G401 (cell line): ENCODE data around the gene SLC2A6. TPM values are rescaled to one million over a fixed set of nuclear protein-coding genes. Genes with fewer than 3 reads are reported as not detected.

Experiments used
- DNase-seq: peaks from one replicate; pipeline ENCODE4 v3.0.0-alpha.2; 2015; ENCODE audit warnings: low spot score
- in situ Hi-C: cut with HindIII; loops from 2 replicates; pipeline ENCODE4 v1.10.0; 2016; ENCODE audit warnings: low sequenced_read_pairs, mixed read lengths
- total RNA-seq: library from RNA; depleted of rRNA; stranded (reverse); fragments of >200 nt; shearing (Covaris generic); gene quantifications from 2 replicates; pipeline ENCODE4 v1.2.3, GENCODE V29; 2014; rRNA removed

SLC2A6 gene
- total RNA-seq, 1 experiment from 2014 or later, result 5.5 TPM

- DNase-seq, result no peak
- in situ Hi-C loops, result no loop called here
These were observed 54.7 kb downstream of the SLC2A6 start for GRCh38 chr9:133424187-133424586.

DNA sequence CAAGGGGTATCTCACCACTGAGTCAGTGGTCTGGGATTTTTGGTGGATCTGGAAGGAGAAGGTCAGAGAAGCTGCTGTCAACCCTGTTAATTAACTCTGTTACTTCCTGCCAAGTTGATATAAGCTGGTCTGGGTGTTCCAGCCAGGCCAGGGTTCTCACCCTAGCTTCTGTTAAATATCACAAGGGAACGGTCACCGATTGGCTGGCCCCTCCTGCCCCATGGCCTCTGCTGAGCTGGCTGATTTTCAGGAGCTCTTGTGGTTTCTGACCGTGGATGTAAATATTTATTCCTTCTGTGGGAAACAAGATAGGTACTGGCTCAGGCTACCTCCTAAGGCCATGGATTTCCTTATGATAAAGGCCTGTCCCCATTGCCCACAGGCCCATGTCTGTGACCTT, 55.7 kb downstream of the SLC2A6 start:
- in situ Hi-C loops, result no loop called here
- no peak for DNase-seq

- in situ Hi-C loops, result no loop called here
- DNase-seq, result peak; percentile 30
These were observed 57.0 kb downstream of the SLC2A6 start, which contains the start of gene ADAMTS13 for GRCh38 chr9:133421615-133422542. Gene ADAMTS13 (plus strand): TSS chr9:133422367. CDS start chr9:133422444, 77 bp downstream.

Other genes with a start within 250 kb of the SLC2A6 start
- gene ABO, start 203.9 kb downstream of the SLC2A6 start, total RNA-seq, result not detected in 2 replicates
- 23.3 and 40.6 TPM in 2 replicates for gene SURF6, start 142.9 kb downstream of the SLC2A6 start, total RNA-seq
- 27.4 and 28.2 TPM in 2 replicates for gene MED22, start 131.0 kb downstream of the SLC2A6 start, total RNA-seq
- gene RPL7A, start 130.9 kb downstream of the SLC2A6 start, total RNA-seq, result 3,218 and 3,629 TPM in 2 replicates
- 33.8 and 51.7 TPM in 2 replicates for gene SURF1, start 122.6 kb downstream of the SLC2A6 start, total RNA-seq
- gene SURF2, start 122.5 kb downstream of the SLC2A6 start, total RNA-seq, result 32.3 and 47.5 TPM in 2 replicates
- 333 and 361 TPM in 2 replicates for gene SURF4, start 103.0 kb downstream of the SLC2A6 start, total RNA-seq
- 0.37 and 1.1 TPM in 2 replicates for gene STKLD1, start 102.7 kb downstream of the SLC2A6 start, total RNA-seq
- 25.0 and 38.8 TPM in 2 replicates for gene REXO4, start 61.1 kb downstream of the SLC2A6 start, total RNA-seq
- gene ADAMTS13, start 56.7 kb downstream of the SLC2A6 start, total RNA-seq, result 1.4 and 2.3 TPM in 2 replicates
- 23.2 and 26.1 TPM in 2 replicates for gene CACFD1, start 19.1 kb downstream of the SLC2A6 start, total RNA-seq
- 0.64 TPM in 1 of 2 replicates, not detected in the other for gene MYMK, start 45.9 kb upstream of the SLC2A6 start, total RNA-seq
- gene ADAMTSL2, start 55.6 kb upstream of the SLC2A6 start, total RNA-seq, result not detected in 2 replicates
- not detected in 2 replicates for gene FAM163B, start 130.3 kb upstream of the SLC2A6 start, total RNA-seq
- not detected in 2 replicates for gene DBH, start 157.3 kb upstream of the SLC2A6 start, total RNA-seq